IMR-90 (cell line): ENCODE data around the gene MEIKIN. TPM values are rescaled to one million over a fixed set of nuclear protein-coding genes. Genes with fewer than 3 reads are reported as not detected.

ENCODE experiments used
- ATAC-seq: fragments of 200-7000 bp; cut with Tn5 transposase; 2 replicates; pipeline ENCODE4 v1.9.1; 2020; ENCODE audit warnings: low read depth, mild to moderate bottlenecking, moderate library complexity
- BruUV-seq: library from RNA; stranded (reverse); fragments of 400-500 nt; replicated peaks from 2 replicates; lab custom pipeline; 2021; lab: Mats Ljungman, UMichigan
- CTCF ChIA-PET: fragments of 300-600 bp; formaldehyde crosslinking; extraction: SDS; loops from one replicate; lab custom pipeline; 2021; ENCODE audit warnings: antibody characterized with exemption; lab: Yijun Ruan, JAX
- POLR2A ChIA-PET: fragments of 300-600 bp; sonication (Branson Sonifier 250); formaldehyde crosslinking; loops from one replicate; lab custom pipeline; 2022; ENCODE audit warnings: antibody characterized with exemption; ENCODE audit not compliant: unreplicated experiment; lab: Charles Lee
- DNase-seq: peaks from one replicate; pipeline ENCODE4 v3.0.0; 2013
- H2AFZ ChIP-seq: replicated peaks from 2 replicates; pipeline ENCODE3; 2013; ENCODE audit warnings: low read length, mild to moderate bottlenecking; ENCODE audit not compliant: poor library complexity
- H2AK5ac ChIP-seq: 2 replicates; pipeline ENCODE4 v1.6.1; 2013; ENCODE audit warnings: low read depth, low read length, inconsistent platforms
- H2AK9ac ChIP-seq: replicated peaks from 2 replicates; pipeline ENCODE3; 2013; ENCODE audit warnings: mild to moderate bottlenecking, low read depth, low read length, moderate library complexity; ENCODE audit not compliant: poor library complexity
- H2BK120ac ChIP-seq: 2 replicates; pipeline ENCODE4 v1.6.1; 2013; ENCODE audit warnings: low read depth, low read length, inconsistent platforms
- H2BK15ac ChIP-seq: 3 replicates; pipeline ENCODE4 v1.6.1; 2013; ENCODE audit warnings: low read depth, low read length, inconsistent platforms
- H2BK20ac ChIP-seq: 2 replicates; pipeline ENCODE4 v1.6.1; 2013; ENCODE audit warnings: low read depth, mild to moderate bottlenecking, inconsistent platforms, low read length, moderate library complexity
- H2BK5ac ChIP-seq: 2 replicates; pipeline ENCODE4 v1.6.1; 2013; ENCODE audit warnings: mild to moderate bottlenecking, low read depth, low read length, inconsistent platforms; ENCODE audit not compliant: poor library complexity, severe bottlenecking
- H3K14ac ChIP-seq: replicated peaks from 2 replicates; pipeline ENCODE4 v1.6.1; 2013; ENCODE audit warnings: low read depth, low read length, inconsistent platforms
- H3K18ac ChIP-seq: 2 replicates; pipeline ENCODE4 v1.6.1; 2013; ENCODE audit warnings: low read depth, low read length, control low read depth
- H3K23ac ChIP-seq: 2 replicates; pipeline ENCODE4 v1.6.1; 2013; ENCODE audit warnings: low read depth, low read length, inconsistent platforms
- H3K27ac ChIP-seq: 2 replicates; pipeline ENCODE4 v1.5.1; 2013; ENCODE audit warnings: mild to moderate bottlenecking, control low read depth, low read length; ENCODE audit not compliant: insufficient read depth
- H3K27me3 ChIP-seq: 2 replicates; pipeline ENCODE4 v1.6.1; 2013; ENCODE audit warnings: low read length; ENCODE audit not compliant: control insufficient read depth, insufficient read depth
- H3K36me3 ChIP-seq: 2 replicates; pipeline ENCODE4 v1.6.1; 2013; ENCODE audit warnings: low read length, mixed read lengths; ENCODE audit not compliant: control insufficient read depth, insufficient read depth
- H3K4ac ChIP-seq: 2 replicates; pipeline ENCODE4 v1.6.1; 2013; ENCODE audit warnings: low read depth, low read length, inconsistent platforms
- H3K4me1 ChIP-seq: 2 replicates; pipeline ENCODE4 v1.6.1; 2013; ENCODE audit warnings: low read length, mixed read lengths; ENCODE audit not compliant: control insufficient read depth, insufficient read depth
- H3K4me2 ChIP-seq: 2 replicates; pipeline ENCODE4 v1.6.1; 2013; ENCODE audit warnings: low read depth, mild to moderate bottlenecking, control low read depth, low read length, moderate library complexity
- H3K4me3 ChIP-seq: 2 replicates; pipeline ENCODE4 v1.5.1; 2013; ENCODE audit warnings: low read depth, mild to moderate bottlenecking, control low read depth, low read length, moderate library complexity; ENCODE audit not compliant: insufficient read depth
- H3K56ac ChIP-seq: 2 replicates; pipeline ENCODE4 v1.6.1; 2013; ENCODE audit warnings: low read length, inconsistent platforms; ENCODE audit not compliant: insufficient read depth; ENCODE audit errors: extremely low read depth
- H3K79me1 ChIP-seq, 2 experiments: 2 replicates each; pipeline ENCODE4 v1.6.1; 2013; ENCODE audit warnings: low read length in 2 of 2, inconsistent platforms in 1 of 2, low read depth in 1 of 2
- H3K9ac ChIP-seq: 2 replicates; pipeline ENCODE4 v1.6.1; 2013; ENCODE audit warnings: low read depth, low read length, control low read depth
- H3K9me1 ChIP-seq: 2 replicates; pipeline ENCODE4 v1.6.1; 2013; ENCODE audit warnings: low read length, inconsistent platforms; ENCODE audit not compliant: insufficient read depth
- H3K9me3 ChIP-seq: 2 replicates; pipeline ENCODE4 v1.6.1; 2013; ENCODE audit warnings: low read length; ENCODE audit not compliant: control insufficient read depth, insufficient read depth
- H4K20me1 ChIP-seq: 2 replicates; pipeline ENCODE4 v1.6.1; 2013; ENCODE audit warnings: low read length, inconsistent platforms; ENCODE audit not compliant: insufficient read depth
- H4K5ac ChIP-seq: 2 replicates; pipeline ENCODE4 v1.6.1; 2013; ENCODE audit warnings: mild to moderate bottlenecking, low read depth, low read length, control low read depth
- H4K8ac ChIP-seq, 2 experiments: 2 replicates each; pipeline ENCODE4 v1.6.1; 2013; ENCODE audit warnings: low read depth in 2 of 2, low read length in 2 of 2, control low read depth in 1 of 2, inconsistent platforms in 1 of 2
- H4K91ac ChIP-seq: 2 replicates; pipeline ENCODE4 v1.6.1; 2013; ENCODE audit warnings: low read depth, low read length, inconsistent platforms; ENCODE audit not compliant: insufficient read depth
- CEBPB ChIP-seq: IDR thresholded peaks from 2 replicates; pipeline ENCODE4 v1.6.1; 2012; ENCODE audit warnings: low read depth, low read length, improper control_type of control experiment
- CHD1 ChIP-seq: IDR thresholded peaks from 2 replicates; pipeline ENCODE4 v1.6.1; 2012; ENCODE audit warnings: low read depth, low read length, improper control_type of control experiment
- FOS ChIP-seq: fragments of 150-350 bp; IDR thresholded peaks from 2 replicates; pipeline ENCODE4 v1.6.1; 2016; ENCODE audit warnings: low read depth, low read length
- MAFK ChIP-seq: IDR thresholded peaks from 2 replicates; pipeline ENCODE4 v1.6.1; 2012; ENCODE audit warnings: low read depth, low read length, improper control_type of control experiment
- MAZ ChIP-seq: IDR thresholded peaks from 2 replicates; pipeline ENCODE4 v1.6.1; 2012; ENCODE audit warnings: low read depth, mild to moderate bottlenecking, low read length, improper control_type of control experiment, moderate library complexity, borderline replicate concordance
- NFE2L2 ChIP-seq: fragments of 150-350 bp; IDR thresholded peaks from 2 replicates; pipeline ENCODE4 v1.6.1; 2016; ENCODE audit warnings: low read depth, mild to moderate bottlenecking, low read length
- POLR2A ChIP-seq: IDR thresholded peaks from 2 replicates; pipeline ENCODE4 v1.6.1; 2012; ENCODE audit warnings: mild to moderate bottlenecking, low read depth, low read length
- RCOR1 ChIP-seq: IDR thresholded peaks from 2 replicates; pipeline ENCODE4 v1.6.1; 2012; ENCODE audit warnings: mild to moderate bottlenecking, low read length, improper control_type of control experiment; ENCODE audit not compliant: insufficient replicate concordance
- SMC3 ChIP-seq: fragments of 150-350 bp; IDR thresholded peaks from 2 replicates; pipeline ENCODE4 v1.6.1; 2016; ENCODE audit warnings: low read depth, mild to moderate bottlenecking, antibody characterized with exemption, low read length, moderate library complexity
- WGBS, 2 experiments: methylation state at CpG; one replicate each; pipeline versions ENCODE4 v1.1.5 to v1.1.7; 2013; ENCODE audit warnings: missing lambda C conversion rate in 2 of 2; ENCODE audit not compliant: insufficient read length in 1 of 2; ENCODE audit errors: extremely low coverage in 2 of 2; 5-methylcytosine and 5-hydroxymethylcytosine counted together
- dilution Hi-C: fragments of 300-500 bp; cut with HindIII; formaldehyde crosslinking; loops from one replicate; pipeline ENCODE4 v1.14.3; 2018; ENCODE audit warnings: low sequenced_read_pairs; ENCODE audit not compliant: unreplicated experiment
- in situ Hi-C: fragments of 300-500 bp; cut with MboI; formaldehyde crosslinking; loops from 3 replicates; pipeline ENCODE4 v1.14.3; 2019; ENCODE audit warnings: low sequenced_read_pairs, inconsistent platforms, mixed read lengths
- intact Hi-C: fragments of 100-400 bp; cut with micrococcal nuclease; formaldehyde crosslinking; loops from 2 replicates; pipeline ENCODE4 v1.10.0; 2022
- polyA plus RNA-seq, 3 experiments: library from polyadenylated mRNA; depleted of rRNA; stranded (reverse); fragments of >200 nt; gene quantifications; 2 replicates each; pipeline ENCODE4 v1.2.3, GENCODE V29; 2012; ENCODE audit warnings: low replicate concordance in 1 of 3
- total RNA-seq: library from RNA; depleted of rRNA; stranded (reverse); fragments of >200 nt; gene quantifications from 2 replicates; pipeline ENCODE4 v1.2.3, GENCODE V29; 2012
- TF ChIP-seq, protein P1 (sequence below): fragments of 150-350 bp; IDR thresholded peaks from 2 replicates; pipeline ENCODE4 v1.6.1; 2017; ENCODE audit warnings: mild to moderate bottlenecking, antibody characterized with exemption, low read length, low read depth
- TF ChIP-seq, protein P2 (sequence below): fragments of 150-350 bp; IDR thresholded peaks from 2 replicates; pipeline ENCODE4 v1.6.1; 2016; ENCODE audit warnings: low read depth, mild to moderate bottlenecking, low read length, moderate library complexity, borderline replicate concordance

The MEIKIN gene
- total and polyA plus RNA-seq, 2 of the 4 experiments (the other 2 are of a cell fraction), result not detected

DNA sequence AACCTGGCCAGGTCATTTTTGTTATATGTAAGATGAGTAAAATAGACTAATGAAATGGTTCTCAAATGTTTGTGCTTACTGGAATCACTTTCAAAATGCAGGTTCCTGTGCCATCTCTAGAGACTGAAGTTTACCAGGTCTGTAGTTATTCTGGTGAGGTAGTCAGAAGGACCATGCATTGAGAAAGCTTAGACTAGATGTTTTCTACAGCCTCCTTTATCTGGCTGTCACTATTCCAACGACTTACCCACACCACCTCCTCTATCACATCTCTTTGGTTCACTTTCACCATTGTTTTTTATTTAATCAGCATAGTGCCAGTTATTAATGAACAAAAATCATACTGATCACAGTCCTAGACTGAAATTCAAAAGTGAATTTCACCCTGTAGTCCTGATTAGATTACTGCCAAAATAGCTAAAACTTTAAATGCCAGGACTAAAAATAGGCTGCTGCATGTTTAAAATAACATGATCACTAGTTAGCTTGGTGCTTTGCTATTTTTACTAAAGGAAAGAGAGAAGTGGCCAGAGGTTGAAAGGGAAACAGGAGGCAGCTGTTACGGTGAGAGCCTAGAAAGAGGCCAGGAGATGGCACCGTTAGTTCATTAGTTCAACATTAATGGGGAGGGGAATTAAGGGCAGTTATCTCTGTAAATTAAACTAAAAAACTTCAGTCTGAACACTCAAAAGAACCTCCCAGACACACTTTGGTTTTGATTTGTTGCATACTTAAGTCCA is 134.8 kb downstream of the MEIKIN start (continued):
- TF ChIP-seq POLR2A (no peak), NFE2L2 (no peak)

DNA sequence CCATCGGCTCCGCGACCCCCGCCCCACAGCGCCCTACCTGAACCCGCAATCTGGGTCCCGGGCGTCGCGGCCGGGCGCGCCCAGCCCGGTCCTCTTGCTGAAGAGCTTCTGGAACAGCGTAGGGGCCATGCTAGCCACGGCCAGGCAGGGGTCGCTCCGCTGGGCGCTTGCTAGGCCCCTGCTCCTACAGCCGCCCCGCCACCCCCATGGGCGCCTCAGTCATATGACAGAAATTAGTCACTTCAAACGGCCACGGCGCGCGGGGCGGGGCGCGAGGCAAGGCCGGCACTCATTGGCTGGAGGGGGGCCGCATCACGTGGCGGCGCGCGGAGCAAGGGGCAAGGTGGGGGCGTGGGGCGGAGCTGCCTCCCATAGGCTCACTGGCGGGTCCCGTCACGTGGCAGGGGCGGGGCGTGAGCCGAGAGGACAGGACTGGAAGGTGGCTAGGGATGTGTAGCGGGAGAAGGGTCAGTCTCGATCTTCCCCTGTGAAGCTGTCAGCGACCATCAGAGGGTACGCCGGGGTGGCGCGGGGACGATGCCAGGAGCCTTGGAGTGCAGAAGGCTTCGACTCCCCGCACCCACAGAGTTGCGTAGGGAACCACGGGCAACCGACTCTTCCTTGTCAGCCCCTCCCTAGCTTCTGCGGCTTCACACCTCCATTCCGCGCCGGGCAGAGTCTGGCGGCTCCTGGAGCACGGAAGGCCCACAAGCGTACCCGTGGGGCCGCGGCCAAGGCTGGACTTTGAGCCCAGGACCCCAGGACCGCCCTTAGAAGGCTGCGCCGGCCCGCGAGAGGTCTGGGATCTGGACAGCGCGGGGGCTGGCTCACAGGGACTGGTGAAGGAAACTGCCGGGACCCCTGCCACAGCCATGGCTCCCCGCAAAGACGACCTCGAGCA is 148.4 kb downstream of the MEIKIN start, which contains the start of gene FNIP1:
FNIP1 (minus strand) TSS at position 225 of the 901 bp plus-strand sequence; CDS start at position 129, 96 bp downstream.
- Histone ChIP-seq H3K4me1 (peaks cover 2% of the 10 kb centered on the region), H2BK20ac (no peak within 1 kb of the TSS), H2BK15ac (peak within 1 kb of the TSS; percentile 7; the same call in 1 of the 3 replicates), H4K91ac (peak within 1 kb of the TSS; percentile 70), H3K14ac (peak within 1 kb of the TSS; percentile 85), H3K23ac (peak within 1 kb of the TSS; percentile 88), H4K8ac (peak within 1 kb of the TSS; percentile 52 to 65), H4K20me1 (peaks cover 39% of the 10 kb centered on the region), H3K4me3 (peak within 1 kb of the TSS; percentile 88), H2AK9ac (peak within 1 kb of the TSS; percentile 97), H3K9ac (peak within 1 kb of the TSS; percentile 94), H3K56ac (peak within 1 kb of the TSS; percentile 73), H2BK120ac (peak within 1 kb of the TSS; percentile 76), H4K5ac (peak within 1 kb of the TSS; percentile 26), H3K9me1 (no peaks in the 10 kb centered on the region), H2BK5ac (peak within 1 kb of the TSS; percentile 82), H3K27ac (peak within 1 kb of the TSS; percentile 89), H2AK5ac (peak within 1 kb of the TSS; percentile 59; the same call in 1 of the 2 replicates), H2AFZ (peak within 1 kb of the TSS; percentile 89), H3K27me3 (no peaks in the 10 kb centered on the region), H3K36me3 (peaks cover 2% of the 10 kb centered on the region; the same call in 1 of the 2 replicates), H3K4me2 (peak within 1 kb of the TSS; percentile 70), H3K4ac (peak within 1 kb of the TSS; percentile 76), H3K18ac (peak within 1 kb of the TSS; percentile 53), H3K9me3 (no peaks in the 10 kb centered on the region), H3K79me1 (peaks cover 0 to 30% of the 10 kb centered on the region in 2 experiments; a peak in 3 of 4 replicates)
- DNase-seq, result peak; percentile 93
- BruUV-seq, result no TSS peak
- ChIA-PET POLR2A (interaction anchor here (0.7 kb wide), 1 partner anchor 566 kb away, joined by 4 read pairs; no protein-coding TSS in a partner anchor), CTCF (interaction anchor here (0.7 to 1.4 kb wide), 3 partner anchors 10 to 211 kb away, joined by 3 to 7 read pairs (median 3); no protein-coding TSS in a partner anchor)
- intact Hi-C loops, result loop anchor here (1.0 to 10.0 kb wide), 4 partner anchors 45 to 362 kb away; no protein-coding TSS in a partner anchor
- in situ Hi-C loops, result no loop called here
- ATAC-seq, result peak; percentile 97
- dilution Hi-C loops, result no loop called here
- 0% methylated on average over 15 of the region's 79 CpGs; no CpG with 5 or more reads in 1 of the 2 experiments for WGBS, 2 experiments
- TF ChIP-seq RCOR1 (no peak), SMC3 (no peak), MAFK (no peak), FOS (peak; percentile 66; the same call in 1 of the 2 replicates), MAZ (peak; percentile 96), CHD1 (peak; percentile 44; the same call in 1 of the 2 replicates), CEBPB (no peak), POLR2A (peak; percentile 93)
- TF ChIP-seq, protein P1, sequence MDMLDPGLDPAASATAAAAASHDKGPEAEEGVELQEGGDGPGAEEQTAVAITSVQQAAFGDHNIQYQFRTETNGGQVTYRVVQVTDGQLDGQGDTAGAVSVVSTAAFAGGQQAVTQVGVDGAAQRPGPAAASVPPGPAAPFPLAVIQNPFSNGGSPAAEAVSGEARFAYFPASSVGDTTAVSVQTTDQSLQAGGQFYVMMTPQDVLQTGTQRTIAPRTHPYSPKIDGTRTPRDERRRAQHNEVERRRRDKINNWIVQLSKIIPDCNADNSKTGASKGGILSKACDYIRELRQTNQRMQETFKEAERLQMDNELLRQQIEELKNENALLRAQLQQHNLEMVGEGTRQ, result peak; percentile 100
- TF ChIP-seq, protein P2, sequence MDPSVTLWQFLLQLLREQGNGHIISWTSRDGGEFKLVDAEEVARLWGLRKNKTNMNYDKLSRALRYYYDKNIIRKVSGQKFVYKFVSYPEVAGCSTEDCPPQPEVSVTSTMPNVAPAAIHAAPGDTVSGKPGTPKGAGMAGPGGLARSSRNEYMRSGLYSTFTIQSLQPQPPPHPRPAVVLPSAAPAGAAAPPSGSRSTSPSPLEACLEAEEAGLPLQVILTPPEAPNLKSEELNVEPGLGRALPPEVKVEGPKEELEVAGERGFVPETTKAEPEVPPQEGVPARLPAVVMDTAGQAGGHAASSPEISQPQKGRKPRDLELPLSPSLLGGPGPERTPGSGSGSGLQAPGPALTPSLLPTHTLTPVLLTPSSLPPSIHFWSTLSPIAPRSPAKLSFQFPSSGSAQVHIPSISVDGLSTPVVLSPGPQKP, result no peak
